Measurements from ENCODE around the gene TMEM121B. TPM values are rescaled to one million over a fixed set of nuclear protein-coding genes. Genes with fewer than 3 reads are reported as not detected.
A peak's percentile ranks its signal among the peaks of the same experiment; 100 is the strongest.

Gene TMEM121B
- total RNA-seq, 2 experiments from 2014 or later, result not detected

DNA sequence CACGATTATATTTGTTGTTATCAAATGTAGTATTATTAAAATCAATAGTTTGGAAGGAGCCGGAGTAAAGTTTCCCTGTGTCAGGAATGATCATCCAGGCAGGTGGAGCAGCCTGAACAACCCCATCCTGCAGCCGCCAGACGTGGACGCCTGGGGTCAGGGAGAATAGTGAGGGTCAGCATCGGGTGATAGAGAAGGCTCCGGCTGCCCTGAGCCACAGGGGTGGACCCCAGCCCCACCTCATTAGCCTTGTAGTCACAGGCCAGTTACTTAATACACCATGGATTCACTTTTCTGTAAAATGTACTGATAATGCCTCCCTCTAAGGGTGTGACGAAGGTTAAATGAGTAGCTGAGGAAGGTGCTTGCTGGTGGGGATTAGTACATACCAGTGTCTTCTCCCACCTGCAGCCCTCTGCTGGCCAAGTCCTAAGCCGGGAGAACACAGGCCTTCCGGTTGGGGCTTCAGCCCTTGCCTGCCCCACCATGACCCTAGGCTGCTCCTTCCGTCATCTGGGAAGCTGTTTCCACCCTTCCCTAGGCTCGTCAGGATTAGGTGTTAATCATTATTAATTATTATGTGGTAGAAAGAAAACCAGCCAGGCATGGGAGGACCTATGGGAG, 14.9 kb downstream of the TMEM121B start:
- Mint-ChIP-seq H3K9me3 (no peaks in the 10 kb centered on the region), H3K4me3 (peak overlapping the region; percentile 54), H3K36me3 (ENCODE audit: low read depth) (peaks cover 59% of the 10 kb centered on the region), H3K27ac (peak overlapping the region; percentile 86), H3K4me1 (peaks cover 38% of the 10 kb centered on the region), H3K27me3 (no peaks in the 10 kb centered on the region)
- no peak for DNase-seq
- POLR2A ChIA-PET, result interaction anchor here (1.1 to 2.5 kb wide), 8 partner anchors 8 to 113 kb away, joined by 3 to 12 read pairs (median 6); partner anchors contain the start of genes ADA2, HDHD5 and IL17RA
- CTCF ChIA-PET, result interaction anchor here (0.9 to 2.0 kb wide), 3 partner anchors 10 to 65 kb away, joined by 3 to 9 read pairs (median 6); no protein-coding TSS in a partner anchor

DNA sequence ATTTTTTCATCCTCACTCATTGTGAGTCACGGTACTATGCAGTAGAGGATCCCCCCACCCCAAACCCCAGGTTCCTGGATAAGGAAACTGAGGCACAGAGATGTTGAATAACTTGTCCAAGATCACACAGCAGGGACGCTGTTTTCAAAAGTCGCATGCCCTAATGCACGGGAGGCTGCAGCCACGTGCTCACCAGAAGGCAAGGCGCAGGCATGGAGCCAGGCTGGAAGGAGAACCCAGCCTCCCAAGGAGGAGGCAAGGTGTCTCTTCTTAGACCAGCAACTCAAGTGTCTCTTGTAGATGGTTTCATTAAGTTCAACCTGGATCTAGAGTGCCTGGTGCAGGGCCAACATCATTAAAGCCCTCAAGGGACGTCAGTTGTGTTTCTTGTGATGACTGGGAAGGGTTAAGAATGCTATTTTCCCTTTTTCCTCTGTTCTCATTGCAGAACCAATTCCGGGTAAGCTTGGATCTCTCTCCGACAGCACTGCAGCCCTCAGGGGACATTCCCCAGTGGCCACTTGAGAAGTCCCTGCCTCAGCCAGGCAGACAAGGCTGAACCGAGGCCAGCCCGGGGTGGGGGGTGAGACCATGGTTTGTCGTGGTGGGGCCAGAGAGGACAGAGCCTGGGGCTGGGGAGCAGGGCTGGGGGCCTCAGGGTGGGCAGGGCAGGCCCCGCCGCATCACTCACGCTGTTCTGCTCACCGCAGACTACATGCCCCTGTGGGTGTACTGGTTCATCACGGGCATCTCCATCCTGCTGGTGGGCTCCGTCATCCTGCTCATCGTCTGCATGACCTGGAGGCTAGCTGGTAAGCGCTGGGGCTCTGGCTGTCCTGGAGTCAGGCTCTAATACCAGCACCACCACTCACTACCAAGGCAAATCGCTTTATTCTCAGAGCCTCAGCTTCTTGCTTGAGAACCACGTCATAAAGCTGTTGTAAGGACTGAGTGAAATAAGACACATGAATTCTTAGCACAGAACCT, 15.7 kb downstream of the TMEM121B start:
- no peak for DNase-seq
- peak overlapping the region; percentile 86 for H3K27ac Mint-ChIP-seq
- no peaks in the 10 kb centered on the region for H3K9me3 Mint-ChIP-seq
- no peaks in the 10 kb centered on the region for H3K27me3 Mint-ChIP-seq
- H3K4me3 Mint-ChIP-seq, result no peak overlapping the region
- peaks cover 45% of the 10 kb centered on the region for H3K4me1 Mint-ChIP-seq
- CTCF ChIA-PET, result no interaction called here
- H3K36me3 Mint-ChIP-seq (ENCODE audit: low read depth), result peaks cover 64% of the 10 kb centered on the region
- POLR2A ChIA-PET, result interaction anchor here (1.3 to 2.5 kb wide), 4 partner anchors 8 to 54 kb away, joined by 3 to 12 read pairs (median 4); partner anchors contain the start of genes HDHD5 and IL17RA

DNA sequence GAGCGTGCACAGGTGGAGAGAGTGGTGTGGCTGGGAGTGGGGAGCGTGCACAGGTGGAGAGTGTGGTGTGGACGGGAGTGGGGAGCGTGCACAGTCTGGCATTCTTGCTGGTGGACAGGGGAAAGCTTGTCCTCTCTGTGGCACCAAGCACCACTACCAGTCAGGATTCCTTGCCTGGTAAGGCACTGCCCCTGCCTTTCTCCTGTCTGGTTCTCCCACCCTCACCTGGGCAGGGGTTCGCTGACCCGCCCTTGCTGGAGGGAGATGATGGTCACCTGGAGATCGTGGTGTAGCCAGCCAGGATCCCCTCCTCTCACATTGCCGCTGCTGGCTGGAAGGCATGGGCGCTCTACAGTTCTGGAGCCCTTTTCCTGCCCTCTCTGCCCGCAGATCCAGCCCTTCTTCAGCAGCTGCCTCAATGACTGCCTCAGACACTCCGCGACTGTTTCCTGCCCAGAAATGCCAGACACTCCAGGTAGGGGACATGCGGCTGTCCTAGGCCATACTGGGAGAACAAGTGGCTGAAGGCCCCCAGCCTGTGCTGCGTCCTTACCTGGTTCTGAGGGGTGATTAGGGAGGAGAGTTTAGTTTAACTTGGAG, 16.7 kb downstream of the TMEM121B start:
- Mint-ChIP-seq H3K27ac (no peak overlapping the region), H3K27me3 (no peaks in the 10 kb centered on the region), H3K4me1 (peaks cover 55% of the 10 kb centered on the region), H3K4me3 (no peak overlapping the region), H3K9me3 (no peaks in the 10 kb centered on the region), H3K36me3 (ENCODE audit: low read depth) (peaks cover 69% of the 10 kb centered on the region)
- ChIA-PET CTCF (no interaction called here), POLR2A (interaction anchor here (1.6 kb wide), 1 partner anchor 17 kb away, joined by 3 read pairs; no protein-coding TSS in a partner anchor)
- DNase-seq, result no peak

DNA sequence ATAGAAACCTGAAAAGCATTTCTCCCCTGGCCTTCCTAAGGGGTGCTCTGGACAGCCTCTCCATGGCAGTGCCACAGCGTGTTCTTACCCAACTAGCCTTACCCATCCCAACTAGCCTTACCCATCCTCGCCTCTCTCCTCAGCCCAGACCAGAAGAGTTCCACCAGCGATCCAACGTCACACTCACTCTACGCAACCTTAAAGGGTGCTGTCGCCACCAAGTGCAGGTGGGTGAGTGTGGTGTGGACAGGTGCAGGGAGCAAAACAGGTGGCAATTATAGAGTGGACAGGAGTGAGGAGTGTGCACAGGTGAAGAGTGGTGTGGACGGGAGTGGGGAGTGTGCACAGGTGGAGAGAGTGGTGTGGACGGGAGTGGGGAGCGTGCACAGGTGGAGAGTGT, 17.8 kb downstream of the TMEM121B start:
- H3K4me3 Mint-ChIP-seq, result no peak overlapping the region
- POLR2A ChIA-PET, result no interaction called here
- DNase-seq, result no peak
- H3K27me3 Mint-ChIP-seq, result no peaks in the 10 kb centered on the region
- H3K9me3 Mint-ChIP-seq, result no peaks in the 10 kb centered on the region
- H3K27ac Mint-ChIP-seq, result no peak overlapping the region
- CTCF ChIA-PET, result no interaction called here
- peaks cover 65% of the 10 kb centered on the region for H3K4me1 Mint-ChIP-seq
- peaks cover 79% of the 10 kb centered on the region for H3K36me3 Mint-ChIP-seq (ENCODE audit: low read depth)

DNA sequence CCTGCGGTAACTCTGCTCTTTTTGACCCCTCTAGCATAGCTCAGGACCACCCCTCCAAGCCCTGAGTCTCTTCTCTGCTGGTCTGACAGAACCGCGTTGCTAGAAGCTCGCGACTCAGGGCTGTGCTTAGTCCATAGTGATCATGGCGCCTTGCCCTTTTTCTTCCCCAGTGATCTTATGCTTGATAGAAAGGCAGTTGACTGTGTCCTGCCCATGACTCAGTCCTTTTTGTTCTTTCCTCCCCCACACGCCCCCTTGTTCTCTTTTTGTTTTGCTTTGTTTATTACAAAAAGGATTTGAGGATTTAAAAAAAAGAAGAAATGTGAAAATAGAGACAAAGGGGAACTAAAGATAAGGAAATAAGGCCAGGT, 18.9 kb downstream of the TMEM121B start:
- peak overlapping the region; percentile 3 for H3K27ac Mint-ChIP-seq
- POLR2A ChIA-PET, result interaction anchor here (1.1 kb wide), 1 partner anchor 11 kb away, joined by 5 read pairs; no protein-coding TSS in a partner anchor
- H3K9me3 Mint-ChIP-seq, result no peaks in the 10 kb centered on the region
- no peaks in the 10 kb centered on the region for H3K27me3 Mint-ChIP-seq
- H3K4me3 Mint-ChIP-seq, result no peak overlapping the region
- CTCF ChIA-PET, result no interaction called here
- peaks cover 70% of the 10 kb centered on the region for H3K4me1 Mint-ChIP-seq
- peaks cover 82% of the 10 kb centered on the region for H3K36me3 Mint-ChIP-seq (ENCODE audit: low read depth)
- DNase-seq, result no peak

DNA sequence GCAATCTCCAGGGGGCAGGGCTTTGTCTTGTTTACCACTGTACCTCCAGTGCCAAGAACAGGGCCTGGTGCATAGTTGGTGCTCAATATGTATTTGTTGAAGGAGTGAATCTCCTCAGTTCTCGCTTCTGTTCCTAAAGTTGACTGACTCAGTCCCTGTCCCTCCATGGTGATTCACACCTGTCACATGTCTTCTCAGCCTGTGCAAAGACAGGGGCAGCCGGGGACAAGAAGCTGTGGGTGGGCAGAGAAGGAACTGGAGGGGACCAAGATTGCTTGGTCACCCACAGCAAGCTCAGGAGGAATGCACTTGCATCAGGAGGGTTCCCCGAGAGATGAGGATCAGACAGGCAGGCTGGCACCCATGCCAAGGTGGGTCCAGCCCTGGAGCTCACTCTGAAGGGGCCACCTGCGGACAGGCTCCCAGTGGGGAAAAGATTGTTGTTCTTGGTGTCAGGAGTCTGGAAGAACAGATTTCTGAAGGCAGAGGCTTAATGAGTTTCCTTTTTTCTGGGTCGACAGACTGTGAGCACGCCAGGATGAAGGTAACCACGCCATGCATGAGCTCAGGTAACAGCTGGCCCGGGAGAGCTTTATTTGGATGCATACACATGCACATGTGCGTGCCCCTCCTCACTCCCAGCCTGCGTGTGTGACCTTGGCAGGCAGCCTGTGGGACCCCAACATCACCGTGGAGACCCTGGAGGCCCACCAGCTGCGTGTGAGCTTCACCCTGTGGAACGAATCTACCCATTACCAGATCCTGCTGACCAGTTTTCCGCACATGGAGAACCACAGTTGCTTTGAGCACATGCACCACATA, 19.5 kb downstream of the TMEM121B start:
- Mint-ChIP-seq H3K4me3 (no peak overlapping the region), H3K36me3 (ENCODE audit: low read depth) (peaks cover 80% of the 10 kb centered on the region), H3K27ac (peak overlapping the region; percentile 14), H3K27me3 (peaks cover 3% of the 10 kb centered on the region), H3K4me1 (peaks cover 69% of the 10 kb centered on the region), H3K9me3 (no peaks in the 10 kb centered on the region)
- CTCF ChIA-PET, result no interaction called here
- DNase-seq, result no peak
- POLR2A ChIA-PET, result interaction anchor here (1.1 kb wide), 1 partner anchor 12 kb away, joined by 5 read pairs; no protein-coding TSS in a partner anchor

DNA sequence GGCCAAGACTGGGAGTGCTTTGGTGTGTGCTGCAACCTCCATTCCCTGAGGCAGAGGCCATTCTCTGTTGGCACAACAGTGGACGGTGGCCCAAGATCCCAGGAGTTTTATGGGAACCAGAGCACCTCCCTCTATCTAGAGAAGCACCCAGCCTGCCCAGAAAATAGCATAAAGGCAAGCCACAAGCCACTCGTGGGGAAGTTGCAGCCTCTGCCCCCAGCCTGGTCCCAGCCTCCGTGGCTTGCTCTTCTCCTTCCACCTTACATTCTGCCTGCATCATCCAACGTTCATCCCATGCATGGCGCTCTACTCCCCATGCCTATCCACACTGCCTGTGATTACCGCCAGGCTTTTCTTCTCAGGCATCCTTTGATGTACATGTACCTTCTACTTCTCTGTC, 20.5 kb downstream of the TMEM121B start:
- peaks cover 67% of the 10 kb centered on the region for H3K4me1 Mint-ChIP-seq

DNA sequence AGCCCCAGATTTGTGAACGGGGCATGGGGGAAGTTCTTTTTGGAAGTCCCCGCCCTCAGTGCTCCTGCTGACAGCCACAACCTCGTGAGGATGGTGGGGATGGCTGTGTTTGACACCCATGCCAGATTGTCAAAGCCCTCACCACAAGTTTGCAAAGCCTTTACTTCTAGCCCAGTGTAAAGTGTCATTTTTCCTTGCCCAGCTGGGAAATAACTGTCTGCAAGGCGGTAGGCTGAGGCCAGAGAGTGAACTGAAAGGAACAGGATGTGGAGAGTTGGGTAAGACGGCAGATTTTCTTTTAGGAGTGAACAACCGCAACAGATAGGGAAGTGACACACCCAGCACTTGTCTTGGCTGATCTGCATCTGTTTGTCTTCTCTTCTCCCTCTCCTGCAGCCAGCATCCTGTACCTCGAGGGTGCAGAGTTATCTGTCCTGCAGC, 22.8 kb downstream of the TMEM121B start:
- H3K36me3 Mint-ChIP-seq (ENCODE audit: low read depth), result peaks cover 64% of the 10 kb centered on the region
- H3K27ac Mint-ChIP-seq, result peak overlapping the region; percentile 82
- peak; percentile 63 for DNase-seq
- ChIA-PET CTCF (interaction anchor here (1.6 to 1.7 kb wide), 2 partner anchors 23 to 73 kb away, joined by 6 to 8 read pairs; no protein-coding TSS in a partner anchor), POLR2A (interaction anchor here (0.6 to 3.9 kb wide), 6 partner anchors 9 to 59 kb away, joined by 3 to 39 read pairs (median 4); no protein-coding TSS in a partner anchor)
- H3K4me3 Mint-ChIP-seq, result peak overlapping the region; percentile 38
- no peaks in the 10 kb centered on the region for H3K9me3 Mint-ChIP-seq
- peaks cover 3% of the 10 kb centered on the region for H3K27me3 Mint-ChIP-seq
- peaks cover 66% of the 10 kb centered on the region for H3K4me1 Mint-ChIP-seq

More for the DNA sequence above, 20.5 kb downstream of the TMEM121B start:
- H3K9me3 Mint-ChIP-seq, result no peaks in the 10 kb centered on the region
- no peak overlapping the region for H3K4me3 Mint-ChIP-seq
- CTCF ChIA-PET, result no interaction called here
- H3K27me3 Mint-ChIP-seq, result peaks cover 3% of the 10 kb centered on the region
- DNase-seq, result no peak
- no peak overlapping the region for H3K27ac Mint-ChIP-seq
- H3K36me3 Mint-ChIP-seq (ENCODE audit: low read depth), result peaks cover 77% of the 10 kb centered on the region
- POLR2A ChIA-PET, result no interaction called here

DNA sequence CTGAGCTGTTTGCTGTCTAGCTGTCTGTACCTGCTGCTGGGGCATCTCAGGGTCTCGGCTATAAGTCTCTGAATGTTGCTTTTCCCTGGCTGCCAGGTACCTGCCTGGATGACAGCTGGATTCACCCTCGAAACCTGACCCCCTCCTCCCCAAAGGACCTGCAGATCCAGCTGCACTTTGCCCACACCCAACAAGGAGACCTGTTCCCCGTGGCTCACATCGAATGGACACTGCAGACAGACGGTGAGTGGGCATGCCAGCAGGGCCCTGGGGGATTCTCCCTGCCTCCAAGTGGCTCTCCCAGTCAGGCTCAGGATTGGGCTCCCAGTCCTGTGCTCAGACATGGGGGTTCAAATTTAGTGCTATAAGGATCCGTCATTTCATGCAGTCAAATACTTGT, 23.5 kb downstream of the TMEM121B start:
- CTCF ChIA-PET, result interaction anchor here (1.1 to 1.5 kb wide), 2 partner anchors 9 to 73 kb away, joined by 3 read pairs; no protein-coding TSS in a partner anchor
- H3K4me1 Mint-ChIP-seq, result peaks cover 63% of the 10 kb centered on the region
- H3K4me3 Mint-ChIP-seq, result no peak overlapping the region
- POLR2A ChIA-PET, result interaction anchor here (0.6 to 3.9 kb wide), 6 partner anchors 9 to 60 kb away, joined by 3 to 39 read pairs (median 6); no protein-coding TSS in a partner anchor
- no peaks in the 10 kb centered on the region for H3K9me3 Mint-ChIP-seq
- peaks cover 3% of the 10 kb centered on the region for H3K27me3 Mint-ChIP-seq
- H3K36me3 Mint-ChIP-seq (ENCODE audit: low read depth), result peaks cover 59% of the 10 kb centered on the region
- peak overlapping the region; percentile 82 for H3K27ac Mint-ChIP-seq
- DNase-seq, result no peak

DNA sequence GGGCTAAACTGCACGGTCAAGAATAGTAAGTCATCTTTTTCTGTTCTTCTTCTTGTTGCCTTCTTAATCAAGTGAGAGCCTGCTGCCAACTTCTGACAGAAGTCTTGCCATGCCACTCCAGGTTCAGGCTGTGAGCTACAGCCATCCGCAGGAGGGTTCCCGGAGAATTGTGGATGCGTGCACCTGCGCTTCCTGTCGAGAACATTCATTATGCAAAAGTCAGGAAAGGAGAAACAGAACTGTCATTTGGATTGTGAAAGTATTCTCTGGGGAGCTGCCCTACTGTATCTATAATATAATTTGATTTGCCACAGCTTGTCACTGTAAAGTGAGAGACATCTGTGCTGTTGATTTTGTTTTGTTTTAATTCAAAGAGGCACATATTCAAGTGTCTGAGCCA, 24.1 kb downstream of the TMEM121B start:
- H3K27ac Mint-ChIP-seq, result peak overlapping the region; percentile 14
- peaks cover 63% of the 10 kb centered on the region for H3K4me1 Mint-ChIP-seq
- ChIA-PET POLR2A (interaction anchor here (1.0 to 3.9 kb wide), 3 partner anchors 10 to 22 kb away, joined by 5 to 39 read pairs (median 12); no protein-coding TSS in a partner anchor), CTCF (interaction anchor here (1.1 to 1.5 kb wide), 2 partner anchors 9 to 74 kb away, joined by 3 read pairs; no protein-coding TSS in a partner anchor)
- H3K9me3 Mint-ChIP-seq, result no peaks in the 10 kb centered on the region
- no peak overlapping the region for H3K4me3 Mint-ChIP-seq
- peaks cover 54% of the 10 kb centered on the region for H3K36me3 Mint-ChIP-seq (ENCODE audit: low read depth)
- peaks cover 3% of the 10 kb centered on the region for H3K27me3 Mint-ChIP-seq
- DNase-seq, result no peak

DNA sequence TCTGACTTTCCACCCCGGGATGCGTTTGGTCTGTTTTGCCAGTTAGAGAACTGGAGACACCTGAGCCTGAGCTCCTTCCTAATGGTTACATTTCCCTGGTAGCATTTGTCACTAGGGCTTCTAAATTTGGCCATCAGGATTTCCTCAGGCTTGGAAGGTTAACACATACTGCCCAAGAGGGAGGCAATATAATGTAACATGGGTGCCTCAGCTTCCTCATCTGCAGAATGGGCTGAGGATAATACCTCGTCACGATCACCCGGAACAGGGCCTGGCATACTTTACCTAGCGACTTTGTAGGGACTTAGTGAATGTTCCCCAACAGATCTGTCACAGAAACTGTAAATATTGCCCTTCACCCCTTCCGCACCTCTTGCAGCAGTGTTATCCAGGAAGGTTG, 25.1 kb downstream of the TMEM121B start:
- no peak overlapping the region for H3K27ac Mint-ChIP-seq
- CTCF ChIA-PET, result interaction anchor here (0.9 kb wide), 1 partner anchor 76 kb away, joined by 3 read pairs; no protein-coding TSS in a partner anchor
- H3K9me3 Mint-ChIP-seq, result no peaks in the 10 kb centered on the region
- peaks cover 58% of the 10 kb centered on the region for H3K4me1 Mint-ChIP-seq
- H3K27me3 Mint-ChIP-seq, result peaks cover 3% of the 10 kb centered on the region
- no peak overlapping the region for H3K4me3 Mint-ChIP-seq
- H3K36me3 Mint-ChIP-seq (ENCODE audit: low read depth), result peaks cover 46% of the 10 kb centered on the region
- no peak for DNase-seq
- POLR2A ChIA-PET, result no interaction called here

All from activated CD4-positive, alpha-beta memory T cell treated with anti-CD3 and anti-CD28 coated beads, Interleukin-2, amount 10 ng/mL, durations not matched to agents 7 days and 5 days (primary cell).